HG03064 (cell line): ENCODE results near the gene GALNT1.

Source experiments
- ATAC-seq: cut with Tn5 transposase; IDR thresholded peaks from one replicate; pipeline ENCODE4 v1.9.1; 2021; ENCODE audit warnings: low read depth; ENCODE audit not compliant: unreplicated experiment

Gene GALNT1

DNA sequence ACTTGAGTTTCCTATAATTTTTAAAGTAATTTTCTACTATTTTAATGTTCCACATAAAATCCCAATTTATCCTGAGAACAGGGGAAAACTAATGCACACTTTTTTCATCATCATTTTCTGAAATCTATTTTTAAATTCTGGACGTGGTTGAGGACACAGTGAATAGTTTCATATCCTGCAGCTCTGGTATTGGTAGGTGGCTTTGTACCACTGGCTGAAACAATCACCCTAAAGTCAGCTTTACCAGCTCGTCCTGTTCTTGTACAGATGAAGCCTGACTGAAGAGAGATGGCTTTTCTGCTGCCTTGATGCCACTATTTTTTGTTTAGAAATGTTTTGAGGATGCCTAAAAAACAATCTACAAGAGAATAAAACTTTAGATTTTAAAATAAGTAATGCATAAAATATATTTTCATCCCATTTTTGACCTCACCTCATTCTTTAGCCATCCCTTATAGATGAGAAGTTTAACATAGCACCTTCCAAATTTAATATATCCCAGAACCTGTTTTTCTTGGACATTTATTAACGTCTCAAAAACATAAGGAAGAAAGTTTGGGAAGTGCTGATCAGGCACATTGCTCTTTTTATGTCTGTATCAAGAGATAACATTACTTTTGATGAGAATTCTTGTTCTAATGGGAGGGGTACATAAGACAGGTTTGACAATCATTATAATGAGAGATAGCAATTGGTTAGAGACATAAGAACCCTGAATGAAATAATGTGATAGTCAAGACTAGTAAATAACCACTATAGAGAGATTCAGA, 80.9 kb downstream of the GALNT1 start:
- peak; percentile 69 for ATAC-seq

DNA sequence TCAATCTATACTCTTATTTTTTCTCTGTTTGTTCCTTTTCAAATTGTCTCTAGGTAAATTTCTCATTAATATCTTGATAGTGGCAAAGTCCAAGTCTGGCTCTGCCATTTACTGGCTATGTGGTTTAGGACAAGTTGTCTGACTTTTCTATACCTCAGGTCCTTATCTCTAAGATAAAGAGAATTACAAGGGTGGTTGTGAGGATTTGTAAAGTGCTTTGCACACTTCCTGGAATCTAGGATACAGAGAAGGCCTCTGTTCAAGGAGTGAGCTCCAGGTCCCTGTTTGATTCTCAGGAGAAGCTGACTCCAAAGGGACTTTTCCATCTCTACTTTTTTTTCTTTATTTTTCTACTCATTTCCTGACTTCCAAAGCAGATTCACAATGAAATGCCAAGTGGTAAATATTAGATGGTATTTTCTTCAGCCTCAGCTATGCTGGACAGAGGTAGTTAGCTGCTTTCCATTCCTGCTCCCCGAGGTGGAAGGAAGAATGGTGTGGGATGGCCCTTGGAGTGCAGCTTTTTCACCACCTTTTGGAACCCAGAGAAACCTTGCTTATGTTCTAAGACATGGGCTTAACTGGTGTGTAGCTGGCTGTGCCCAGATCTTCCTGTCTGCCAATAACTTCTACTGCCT, 90.5 kb downstream of the GALNT1 start:
- no peak for ATAC-seq

DNA sequence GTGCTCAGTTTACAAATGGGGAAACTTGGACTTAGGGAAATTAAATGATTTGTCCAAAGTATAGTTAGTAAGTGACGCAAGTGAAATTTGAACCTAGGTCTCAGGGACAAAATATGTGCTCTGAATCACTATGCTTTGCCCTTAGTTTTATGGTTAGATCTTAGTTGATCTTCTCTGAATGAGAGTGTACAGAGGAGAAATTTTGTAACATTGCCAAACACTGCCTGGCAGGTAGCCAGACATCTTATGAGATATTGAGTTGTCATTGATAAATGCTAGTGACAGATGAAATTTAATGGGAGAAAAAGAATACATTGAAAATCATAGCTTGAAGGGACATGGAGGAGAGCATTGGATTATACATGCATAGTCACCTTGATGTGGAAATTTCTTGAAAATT, 91.4 kb downstream of the GALNT1 start:
- no peak for ATAC-seq

DNA sequence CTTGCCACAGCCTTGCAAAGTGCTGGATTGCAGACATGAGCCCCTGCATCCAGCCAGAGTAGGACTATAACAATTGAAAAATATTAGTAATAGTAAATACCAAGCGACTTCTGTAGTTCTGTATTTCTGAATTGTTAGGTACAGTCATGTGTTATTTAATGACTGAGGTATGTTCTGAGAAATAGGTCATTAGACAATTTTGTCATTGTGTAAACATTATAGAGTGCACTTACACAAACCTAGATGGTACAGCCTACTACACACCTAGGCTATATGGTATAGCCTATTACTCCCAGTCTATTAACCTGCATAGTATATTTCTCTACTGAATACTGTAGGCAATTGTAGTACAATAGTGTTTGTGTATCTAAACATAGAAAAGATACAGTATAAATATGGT, 92.1 kb downstream of the GALNT1 start:
- no peak for ATAC-seq

DNA sequence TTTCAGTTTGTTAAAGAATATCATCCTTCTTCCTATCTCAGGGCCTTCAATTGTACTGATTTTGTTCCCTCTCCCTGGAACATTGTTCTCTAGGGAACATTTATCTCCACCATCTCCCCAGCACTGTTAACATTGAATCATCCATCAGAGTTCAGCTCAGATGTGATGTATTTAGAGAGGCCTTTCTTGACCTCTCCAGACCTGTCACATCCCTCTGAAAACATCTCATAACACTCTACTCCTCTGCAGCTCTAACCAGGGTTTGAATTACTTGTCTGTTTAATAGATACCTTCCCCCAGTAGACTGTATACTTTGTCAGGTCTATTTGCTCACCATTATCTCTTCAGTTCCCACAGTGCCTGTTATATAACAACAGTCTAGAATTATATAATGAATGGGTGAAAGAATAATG, 98.6 kb downstream of the GALNT1 start:
- ATAC-seq: no peak

DNA sequence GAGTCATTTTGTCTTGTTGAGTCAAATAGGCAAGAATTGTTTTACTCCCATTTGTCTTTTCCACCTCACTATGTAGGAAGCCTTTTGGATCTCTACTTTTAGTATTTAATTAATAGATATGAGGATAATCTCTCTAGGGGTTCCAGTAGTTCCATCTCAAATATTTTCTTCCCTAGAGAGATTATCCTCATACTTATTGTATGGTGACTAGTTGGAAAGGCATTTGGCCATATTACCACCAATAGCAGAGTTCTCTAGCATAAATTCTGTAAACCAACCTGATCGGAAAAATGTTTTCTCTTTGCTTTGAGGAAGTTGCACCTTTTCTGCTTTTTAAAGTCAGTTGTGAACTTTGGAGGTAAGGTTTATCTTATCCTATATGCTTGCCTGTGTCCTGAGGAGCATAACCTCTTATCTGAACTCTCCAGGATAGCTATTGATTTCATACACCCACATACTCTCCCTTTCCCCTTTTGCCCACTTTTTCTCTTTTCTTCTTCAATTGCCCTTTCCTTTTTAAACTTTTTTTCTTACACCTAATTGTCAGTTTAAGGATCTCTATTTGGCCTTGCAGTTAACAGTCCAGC, 100.8 kb downstream of the GALNT1 start:
- ATAC-seq: no peak

DNA sequence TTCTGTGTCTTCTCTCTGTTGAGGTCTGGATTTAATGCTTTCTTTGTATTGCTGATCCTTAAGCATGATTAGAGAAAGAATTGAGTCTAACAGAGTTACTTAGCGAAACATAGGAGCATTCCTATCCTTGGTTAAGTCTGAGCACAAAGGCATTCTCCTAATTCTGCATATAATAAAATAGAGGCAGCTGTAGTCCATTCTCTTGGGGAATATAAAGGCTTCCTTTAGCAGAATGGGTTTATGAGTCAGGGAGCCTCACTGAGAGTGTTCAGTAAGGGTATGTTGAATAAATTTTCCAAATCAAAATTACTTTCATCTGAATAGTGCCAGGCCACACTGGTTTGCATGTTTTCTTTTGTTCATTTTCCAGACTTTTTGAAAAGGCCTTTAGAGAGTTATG, 101.5 kb downstream of the GALNT1 start:
- ATAC-seq: no peak

DNA sequence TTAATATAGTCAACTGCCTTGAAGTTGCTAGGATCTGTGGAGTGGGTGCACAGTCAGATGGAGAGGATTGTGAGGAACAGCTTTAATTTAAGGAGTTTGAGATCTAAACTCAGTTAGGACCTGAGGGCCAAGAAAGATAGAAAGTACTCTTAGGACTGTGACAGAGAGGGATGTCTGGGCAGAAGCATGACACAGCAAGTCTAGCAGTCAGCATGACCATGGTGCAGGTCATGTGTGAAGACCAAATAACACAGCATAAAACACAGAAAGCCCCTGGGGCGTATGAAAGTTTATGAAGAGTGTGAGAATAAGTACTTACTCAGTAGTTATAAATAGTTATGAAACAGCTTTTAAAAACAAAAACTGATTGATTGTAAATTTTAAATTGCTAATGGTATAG, 107.2 kb downstream of the GALNT1 start:
- peak; percentile 84 for ATAC-seq

DNA sequence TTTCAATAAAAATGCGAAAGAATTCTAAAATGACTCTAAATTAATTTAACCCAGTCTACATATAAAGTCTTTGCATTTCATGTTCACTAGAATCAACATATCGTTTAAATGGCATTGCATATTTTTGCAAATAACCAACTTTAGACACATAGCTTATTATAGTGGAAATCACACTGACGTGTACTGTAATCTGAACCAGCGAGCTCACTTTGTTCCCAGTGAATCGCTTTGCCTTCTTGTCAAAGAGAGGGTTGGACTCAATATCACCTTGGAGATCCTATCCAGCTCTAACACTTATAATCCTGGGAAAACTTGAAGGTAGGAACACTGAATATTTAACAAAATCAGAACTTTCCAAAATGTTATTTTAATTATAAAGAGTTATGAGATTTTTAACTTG, 108.2 kb downstream of the GALNT1 start:
- ATAC-seq: no peak

DNA sequence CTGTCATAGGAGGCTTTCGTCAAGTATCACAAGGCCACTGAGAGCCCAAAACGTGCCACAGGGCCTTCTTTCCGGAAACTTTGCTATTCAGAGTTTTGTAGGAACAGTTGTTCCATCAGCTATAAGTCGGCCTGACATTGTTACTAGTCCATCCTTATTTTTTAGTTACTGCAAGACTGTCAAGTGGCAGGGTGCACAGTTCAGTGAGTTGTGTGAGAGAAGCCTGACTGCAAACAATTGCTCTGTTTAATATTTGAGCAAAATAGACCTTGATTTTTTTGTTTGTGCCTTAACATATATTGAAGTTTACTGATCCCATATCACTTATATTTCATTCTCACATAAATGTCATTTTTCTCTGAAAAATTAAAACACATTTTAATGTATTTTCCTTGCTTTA, 110.1 kb downstream of the GALNT1 start:
- no peak for ATAC-seq

DNA sequence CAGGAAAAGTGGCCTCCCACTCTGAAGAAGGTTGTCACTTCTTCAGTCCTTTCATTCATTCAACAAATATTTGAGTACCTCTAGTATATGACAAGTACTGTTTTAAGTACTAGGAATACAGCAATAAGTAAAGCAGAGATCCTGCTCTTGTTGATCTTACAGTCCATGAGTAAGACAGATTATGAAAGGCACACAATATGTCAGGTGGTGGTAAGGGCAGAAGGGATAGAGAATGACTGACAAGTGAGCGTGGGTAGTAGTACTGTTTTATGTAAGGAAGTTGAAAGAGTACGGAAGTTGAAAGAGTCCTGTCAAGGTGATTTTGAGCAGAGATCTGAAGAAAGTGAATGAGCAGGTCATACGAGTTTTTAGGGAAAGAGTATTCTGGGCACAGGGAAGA, 111.3 kb downstream of the GALNT1 start:
- ATAC-seq: no peak

DNA sequence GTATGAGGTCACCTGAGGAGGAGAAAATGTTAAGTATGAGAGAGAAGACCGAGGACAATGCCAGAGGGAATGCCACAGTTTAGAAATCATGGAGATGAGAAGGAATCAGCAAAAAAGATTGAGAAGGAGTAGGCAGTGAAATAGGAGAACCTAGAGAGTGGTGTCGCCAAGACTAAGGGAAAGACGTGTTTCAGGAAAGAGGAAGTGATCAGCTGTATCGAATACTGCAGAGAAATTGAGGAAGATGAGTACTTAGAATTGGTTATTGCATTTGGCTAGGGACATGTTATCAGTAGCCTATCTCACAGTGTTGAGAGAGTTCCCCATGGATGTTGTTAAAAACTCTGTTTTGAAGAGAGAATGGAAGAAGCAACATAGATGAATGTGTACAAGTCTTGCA, 112.3 kb downstream of the GALNT1 start:
- ATAC-seq: no peak

DNA sequence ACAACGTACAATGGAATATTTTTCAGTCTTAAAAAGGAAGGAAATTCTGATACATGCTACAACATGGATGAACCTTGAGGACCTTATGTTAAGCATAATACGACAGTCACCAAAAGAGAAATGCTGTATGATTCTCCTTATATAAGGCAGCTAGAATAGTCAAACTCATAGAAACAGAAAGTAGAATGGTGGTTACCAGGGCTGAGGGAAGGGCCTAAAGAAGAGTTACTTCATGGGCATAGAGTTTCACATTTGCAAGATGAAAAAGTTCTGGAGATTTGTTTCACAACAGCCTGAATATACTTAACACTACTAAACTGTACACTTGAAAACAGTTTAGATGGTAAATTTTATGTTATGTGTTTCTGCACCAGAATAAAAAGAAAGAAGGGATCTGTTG, 113.3 kb downstream of the GALNT1 start:
- ATAC-seq: no peak

DNA sequence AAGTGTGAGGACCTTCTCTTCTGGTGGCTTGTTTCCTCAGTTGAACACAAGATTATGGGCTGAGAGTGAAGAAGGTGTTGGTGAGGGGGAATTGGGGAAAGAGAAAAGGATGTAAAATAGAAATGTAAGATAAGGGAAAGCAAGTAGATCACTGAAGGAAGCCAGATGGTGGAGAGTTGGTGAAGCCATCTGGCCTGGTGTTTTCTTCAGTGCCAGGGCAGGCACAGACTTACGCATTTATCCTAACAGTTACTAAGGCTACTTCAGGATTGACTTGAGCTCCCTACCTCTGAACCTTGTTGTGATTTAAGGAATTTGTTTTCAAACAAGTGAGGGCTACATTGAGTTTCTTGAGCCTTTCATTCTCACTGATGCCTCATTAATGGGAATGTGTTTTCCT, 113.8 kb downstream of the GALNT1 start:
- ATAC-seq: no peak

DNA sequence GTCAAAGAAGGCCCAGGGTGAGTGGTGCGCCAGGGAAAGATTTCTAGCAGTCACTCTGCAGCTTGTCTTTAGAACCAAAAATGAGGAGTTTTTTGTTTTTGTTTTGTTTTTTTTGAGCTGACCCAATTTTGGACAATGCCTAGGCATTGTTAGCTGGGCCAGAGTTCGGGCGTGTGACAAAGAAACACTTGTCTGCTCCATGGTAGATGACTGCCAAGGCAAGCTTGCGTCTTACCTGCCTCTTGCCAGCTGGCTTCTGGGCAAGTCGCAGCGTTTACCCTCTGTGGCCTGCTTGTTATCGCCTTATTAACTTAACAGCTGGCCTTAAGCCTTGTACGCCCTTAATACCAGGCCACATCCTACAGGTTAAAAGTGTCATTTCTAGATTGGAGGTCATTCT, 114.3 kb downstream of the GALNT1 start:
- ATAC-seq: no peak

DNA sequence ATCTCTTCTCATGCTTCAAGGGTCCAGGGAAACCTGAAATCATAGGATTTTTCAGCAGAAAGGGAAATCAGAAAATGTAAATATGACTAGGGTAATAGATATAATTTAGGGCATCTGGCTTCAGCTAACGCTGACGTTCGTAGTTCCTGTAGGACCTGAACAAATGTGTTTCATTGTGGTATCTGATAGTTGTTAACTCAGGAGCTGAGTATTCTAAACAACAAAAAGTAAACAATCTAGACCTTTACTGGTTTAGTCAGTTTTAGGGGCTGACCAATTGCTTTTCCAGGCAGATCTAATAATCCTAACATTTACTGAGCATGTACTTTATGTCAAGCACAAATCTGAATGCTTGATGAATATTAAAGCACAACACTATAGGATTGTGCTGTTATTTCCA, 114.8 kb downstream of the GALNT1 start:
- no peak for ATAC-seq

DNA sequence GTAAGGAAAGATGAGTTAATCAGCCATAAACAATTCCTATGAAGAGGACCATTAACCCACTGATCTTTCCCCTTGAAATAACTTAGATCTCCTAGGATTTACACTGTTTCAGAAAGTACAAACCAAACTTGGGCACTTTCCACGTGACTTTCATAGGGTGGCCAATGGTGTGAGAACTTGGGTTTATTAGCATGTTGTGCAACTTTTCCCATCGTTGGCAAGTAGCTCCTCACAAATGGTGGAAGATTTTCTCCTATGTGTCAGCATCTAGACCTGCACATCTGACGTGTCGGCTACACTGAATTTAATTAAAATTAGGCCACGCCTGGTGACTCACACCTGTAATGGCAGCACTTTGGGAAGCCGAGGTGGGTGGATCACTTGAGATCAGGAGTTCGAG, 116.3 kb downstream of the GALNT1 start:
- no peak for ATAC-seq

DNA sequence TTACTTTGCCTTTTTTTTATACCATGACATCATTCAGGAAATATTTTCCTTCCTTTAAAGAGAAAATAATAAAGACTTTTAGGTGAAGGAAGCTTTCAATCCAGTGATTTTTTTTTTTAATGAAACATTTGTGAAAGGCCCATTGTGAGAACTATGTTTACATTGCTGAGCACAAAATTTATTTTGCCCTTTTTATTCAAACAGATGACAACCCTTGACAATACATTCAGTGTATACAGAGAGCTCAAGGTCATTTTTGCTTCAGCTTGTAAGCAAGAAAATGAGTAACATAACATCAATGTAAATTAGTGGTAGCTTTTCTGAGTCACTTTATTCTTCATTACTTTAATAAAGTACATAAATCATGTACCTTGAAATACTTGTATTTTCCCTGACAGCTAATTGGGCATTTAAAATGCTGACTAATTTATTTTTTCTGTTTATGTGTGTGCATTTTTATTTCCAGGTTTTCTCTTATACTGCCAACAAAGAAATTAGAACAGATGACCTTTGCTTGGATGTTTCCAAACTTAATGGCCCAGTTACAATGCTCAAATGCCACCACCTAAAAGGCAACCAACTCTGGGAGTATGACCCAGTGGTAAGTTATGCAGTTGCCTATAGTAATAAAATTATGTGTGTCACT, 121.6 kb downstream of the GALNT1 start:
- ATAC-seq: no peak

DNA sequence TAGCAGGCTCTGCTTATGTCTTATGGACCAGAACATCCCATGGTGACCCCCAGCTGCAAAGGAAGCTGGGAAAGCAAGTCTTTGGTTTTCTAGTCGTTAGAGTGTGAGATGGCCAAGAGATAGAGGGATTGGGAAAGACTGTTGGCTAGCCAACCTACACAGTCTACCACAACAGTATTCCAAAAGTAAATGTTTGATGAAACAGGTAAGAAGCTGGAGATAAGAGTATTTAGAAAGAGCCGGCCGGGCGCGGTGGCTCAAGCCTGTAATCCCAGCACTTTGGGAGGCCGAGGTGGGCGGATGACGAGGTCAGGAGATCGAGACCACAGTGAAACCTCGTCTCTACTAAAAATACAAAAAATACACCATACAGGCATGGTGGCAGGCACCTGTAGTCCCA, 124.4 kb downstream of the GALNT1 start:
- no peak for ATAC-seq

DNA sequence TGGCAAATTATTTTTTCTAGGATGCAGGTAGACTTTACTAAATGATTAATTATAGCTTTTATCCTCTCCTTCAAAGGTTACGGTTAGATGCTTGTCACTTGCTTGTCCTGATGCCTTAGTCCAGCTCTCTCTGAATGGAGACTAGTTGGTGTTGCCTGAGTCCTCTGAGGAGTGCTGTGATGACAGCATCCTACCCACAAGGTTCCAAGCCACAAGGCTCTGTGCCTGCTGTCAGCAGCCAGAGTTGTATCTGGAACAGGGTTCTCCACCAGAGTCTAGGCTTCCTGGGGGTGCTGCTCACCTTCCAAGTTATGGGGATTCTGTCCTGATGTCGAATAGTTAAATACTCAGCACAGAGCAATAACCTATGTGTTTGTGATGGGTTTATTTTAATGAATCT, 125.7 kb downstream of the GALNT1 start:
- ATAC-seq: no peak

DNA sequence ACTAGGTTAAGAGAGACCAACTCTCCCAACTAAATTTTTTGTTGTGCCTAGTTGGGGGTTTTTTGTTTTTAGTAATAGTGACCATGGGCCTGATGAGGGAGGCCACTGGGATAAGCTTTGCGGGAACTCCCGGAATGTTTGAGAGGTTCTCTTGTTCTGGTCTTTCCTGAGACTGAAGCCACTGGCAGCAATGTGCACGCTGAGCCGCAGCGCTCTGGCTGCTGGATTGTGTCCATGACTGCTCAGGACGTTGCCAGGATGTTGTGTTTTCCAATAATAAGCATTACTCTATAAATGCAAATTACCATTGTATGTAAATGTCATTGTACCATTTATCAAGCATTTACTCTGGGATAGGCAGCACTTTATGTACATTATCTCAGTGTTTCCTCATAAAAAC, 126.1 kb downstream of the GALNT1 start:
- ATAC-seq: no peak

DNA sequence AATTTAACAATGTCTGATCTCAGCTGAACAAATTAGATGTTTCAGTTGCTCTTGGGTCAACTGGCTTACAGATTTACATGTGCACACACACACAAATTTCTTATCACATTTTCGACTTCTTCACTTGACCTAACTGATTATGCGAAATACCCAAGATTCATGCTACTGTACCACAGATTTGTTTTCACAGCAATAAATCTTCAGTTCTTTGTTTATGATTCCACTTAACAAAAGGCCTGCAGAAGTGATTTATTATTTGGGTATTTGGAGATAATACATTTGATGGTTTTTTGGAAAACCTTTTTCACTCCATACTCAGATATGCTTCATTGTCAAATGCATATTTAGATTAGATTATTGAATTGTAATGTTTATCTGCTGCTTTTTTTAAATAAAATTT, 129.0 kb downstream of the GALNT1 start:
- no peak for ATAC-seq
